Hepatocyte (in vitro differentiated cells): Measurements from ENCODE around the gene PTN.

ENCODE experiments used
- CTCF ChIP-seq: fragments of 200-600 bp; sonication (generic); IDR thresholded peaks from 2 replicates; pipeline ENCODE4 v1.5.1; 2016; ENCODE audit warnings: antibody characterized with exemption, mild to moderate bottlenecking; ENCODE audit not compliant: poor library complexity
- EZH2 ChIP-seq: fragments of 200-600 bp; sonication (generic); IDR thresholded peaks from 2 replicates; pipeline ENCODE4 v1.6.1; 2016; ENCODE audit warnings: antibody characterized with exemption, mild to moderate bottlenecking, borderline replicate concordance
- EZH2phosphoT487 ChIP-seq: fragments of 200-600 bp; sonication (generic); IDR thresholded peaks from one replicate; pipeline ENCODE4 v1.6.1; 2018; ENCODE audit warnings: antibody characterized with exemption, mild to moderate bottlenecking, low read depth, moderate library complexity; ENCODE audit not compliant: unreplicated experiment, severe bottlenecking

GRCh38 chr7:137266764-137267163 lies 76.8 kb downstream of the PTN start:
- TF ChIP-seq CTCF: no peak
- TF ChIP-seq EZH2: no peak
- no peak for TF ChIP-seq EZH2phosphoT487
